HEK293 (cell line): Measurements from ENCODE around the gene STXBP5L.

Source experiments
- CTCF ChIA-PET: fragments of 350-600 bp; formaldehyde crosslinking; extraction: SDS; loops from one replicate; lab custom pipeline; 2021; ENCODE audit warnings: antibody characterized with exemption; lab: Yijun Ruan, JAX
- POLR2A ChIA-PET: fragments of 300-600 bp; formaldehyde crosslinking; extraction: SDS; loops from one replicate; lab custom pipeline; 2020; ENCODE audit warnings: antibody characterized with exemption, inconsistent platforms; lab: Yijun Ruan, JAX
- H3K27ac ChIP-seq: fragments of 200-500 bp; sonication (Bioruptor generic); 2 replicates; pipeline ENCODE4 v1.5.1; 2014; ENCODE audit warnings: low read depth, low read length, control low read depth, inconsistent platforms; ENCODE audit errors: extremely low read depth
- H3K36me3 ChIP-seq, 2 experiments: fragments of 200-500 bp in 1 of 2; sonication (Bioruptor generic) in 1 of 2; 1 replicate in 1 of 2; 2 replicates in 1 of 2; pipeline ENCODE4 v1.5.1; 2014 to 2017; ENCODE audit warnings: inconsistent platforms in 2 of 2, low read length in 2 of 2; ENCODE audit not compliant: control insufficient read depth in 2 of 2, insufficient read depth in 1 of 2
- H3K4me1 ChIP-seq: fragments of 200-500 bp; sonication (Bioruptor generic); 2 replicates; pipeline ENCODE4 v1.5.1; 2014; ENCODE audit warnings: mild to moderate bottlenecking, low read length, inconsistent platforms; ENCODE audit not compliant: control insufficient read depth, insufficient read depth
- H3K4me3 ChIP-seq: 2 replicates; pipeline ENCODE4 v1.5.1; 2011; ENCODE audit warnings: low read depth, mild to moderate bottlenecking, control low read depth, low read length, moderate library complexity
- H3K9me3 ChIP-seq: fragments of 200-500 bp; sonication (Bioruptor generic); 2 replicates; pipeline ENCODE4 v1.5.1; 2014; ENCODE audit warnings: low read depth, low read length, inconsistent platforms; ENCODE audit not compliant: control insufficient read depth, insufficient read depth
- GLIS1 ChIP-seq: fragments of 450-650 bp; formaldehyde crosslinking; IDR thresholded peaks from 2 replicates; pipeline ENCODE4 v1.5.1; 2016; ENCODE audit warnings: missing biosample characterization, missing genetic modification characterization
- HOXC10 ChIP-seq: sonication (generic); formaldehyde crosslinking; IDR thresholded peaks from 2 replicates; pipeline ENCODE4 v1.8.1; 2023; ENCODE audit warnings: mild to moderate bottlenecking, missing genetic modification reagents
- KLF8 ChIP-seq: fragments of 450-650 bp; formaldehyde crosslinking; IDR thresholded peaks from 2 replicates; pipeline ENCODE4 v1.5.1; 2016; ENCODE audit warnings: missing biosample characterization, missing genetic modification characterization
- SCRT1 ChIP-seq: fragments of 450-650 bp; formaldehyde crosslinking; IDR thresholded peaks from 2 replicates; pipeline ENCODE4 v1.5.1; 2016; ENCODE audit warnings: missing biosample characterization, missing genetic modification characterization, borderline replicate concordance
- ZBTB21 ChIP-seq: fragments of 450-650 bp; formaldehyde crosslinking; IDR thresholded peaks from 2 replicates; pipeline ENCODE4 v1.5.1; 2017; ENCODE audit warnings: missing biosample characterization, missing genetic modification characterization
- ZFHX2 ChIP-seq: fragments of 450-650 bp; formaldehyde crosslinking; conservative IDR thresholded peaks from 2 replicates; pipeline ENCODE4 v1.5.1; 2016; ENCODE audit warnings: missing biosample characterization, missing genetic modification characterization
- ZFP37 ChIP-seq: fragments of 450-650 bp; formaldehyde crosslinking; IDR thresholded peaks from 2 replicates; pipeline ENCODE4 v1.5.1; 2016; ENCODE audit warnings: missing biosample characterization, missing genetic modification characterization
- ZNF121 ChIP-seq: fragments of 450-650 bp; formaldehyde crosslinking; IDR thresholded peaks from 2 replicates; pipeline ENCODE4 v1.5.1; 2016; ENCODE audit warnings: missing biosample characterization, missing genetic modification characterization
- ZNF211 ChIP-seq: fragments of 450-650 bp; formaldehyde crosslinking; IDR thresholded peaks from 2 replicates; pipeline ENCODE4 v1.5.1; 2016; ENCODE audit warnings: low read depth, missing biosample characterization, missing genetic modification characterization
- ZNF221 ChIP-seq: fragments of 450-650 bp; formaldehyde crosslinking; IDR thresholded peaks from 2 replicates; pipeline ENCODE4 v1.5.1; 2017; ENCODE audit warnings: missing biosample characterization, missing genetic modification characterization, borderline replicate concordance
- ZNF37A ChIP-seq: fragments of 450-650 bp; IDR thresholded peaks from 2 replicates; pipeline ENCODE4 v1.5.1; 2018; ENCODE audit warnings: missing biosample characterization, missing genetic modification characterization
- ZNF391 ChIP-seq: fragments of 450-650 bp; formaldehyde crosslinking; IDR thresholded peaks from 2 replicates; pipeline ENCODE4 v1.5.1; 2016; ENCODE audit warnings: low read depth, missing biosample characterization, missing genetic modification characterization, borderline replicate concordance
- ZNF404 ChIP-seq: fragments of 450-650 bp; formaldehyde crosslinking; IDR thresholded peaks from 2 replicates; pipeline ENCODE4 v1.5.1; 2017; ENCODE audit warnings: missing biosample characterization, missing genetic modification characterization
- ZNF473 ChIP-seq: fragments of 450-650 bp; formaldehyde crosslinking; IDR thresholded peaks from 2 replicates; pipeline ENCODE4 v1.5.1; 2017; ENCODE audit warnings: missing biosample characterization, missing genetic modification characterization
- ZNF510 ChIP-seq: fragments of 450-650 bp; formaldehyde crosslinking; IDR thresholded peaks from 2 replicates; pipeline ENCODE4 v1.5.1; 2018; ENCODE audit warnings: mild to moderate bottlenecking, missing genetic modification characterization, missing biosample characterization; ENCODE audit not compliant: insufficient replicate concordance
- ZNF529 ChIP-seq: fragments of 450-650 bp; formaldehyde crosslinking; IDR thresholded peaks from 2 replicates; pipeline ENCODE4 v1.5.1; 2017; ENCODE audit warnings: missing genetic modification characterization, missing biosample characterization; ENCODE audit not compliant: insufficient replicate concordance
- ZNF600 ChIP-seq: fragments of 450-650 bp; formaldehyde crosslinking; IDR thresholded peaks from 2 replicates; pipeline ENCODE4 v1.5.1; 2016; ENCODE audit warnings: missing biosample characterization, missing genetic modification characterization
- ZNF677 ChIP-seq: fragments of 450-650 bp; IDR thresholded peaks from 2 replicates; pipeline ENCODE4 v1.5.0; 2018; ENCODE audit warnings: missing biosample characterization, mild to moderate bottlenecking, missing genetic modification characterization, moderate library complexity
- ZNF701 ChIP-seq: fragments of 450-650 bp; formaldehyde crosslinking; IDR thresholded peaks from 2 replicates; pipeline ENCODE4 v1.5.1; 2016; ENCODE audit warnings: missing biosample characterization, missing genetic modification characterization
- ZNF768 ChIP-seq: fragments of 450-650 bp; formaldehyde crosslinking; IDR thresholded peaks from 2 replicates; pipeline ENCODE4 v1.5.1; 2018; ENCODE audit warnings: missing biosample characterization, mild to moderate bottlenecking, missing genetic modification characterization
- ZSCAN23 ChIP-seq: fragments of 450-650 bp; formaldehyde crosslinking; IDR thresholded peaks from 2 replicates; pipeline ENCODE4 v1.5.1; 2016; ENCODE audit warnings: missing biosample characterization, missing genetic modification characterization
- ZXDB ChIP-seq: fragments of 450-650 bp; formaldehyde crosslinking; IDR thresholded peaks from 2 replicates; pipeline ENCODE4 v1.5.1; 2016; ENCODE audit warnings: missing biosample characterization, missing genetic modification characterization
- TF ChIP-seq, protein P1 (sequence below): fragments of 450-650 bp; formaldehyde crosslinking; IDR thresholded peaks from 2 replicates; pipeline ENCODE4 v1.5.1; 2016; ENCODE audit warnings: missing biosample characterization, missing genetic modification characterization
- TF ChIP-seq, protein P2 (sequence below): fragments of 450-650 bp; formaldehyde crosslinking; IDR thresholded peaks from 2 replicates; pipeline ENCODE4 v1.5.1; 2016; ENCODE audit warnings: missing biosample characterization, missing genetic modification characterization
- TF ChIP-seq, protein P3 (sequence below): fragments of 450-650 bp; formaldehyde crosslinking; IDR thresholded peaks from 2 replicates; pipeline ENCODE4 v1.5.1; 2016; ENCODE audit warnings: missing biosample characterization, missing genetic modification characterization

STXBP5L gene

DNA sequence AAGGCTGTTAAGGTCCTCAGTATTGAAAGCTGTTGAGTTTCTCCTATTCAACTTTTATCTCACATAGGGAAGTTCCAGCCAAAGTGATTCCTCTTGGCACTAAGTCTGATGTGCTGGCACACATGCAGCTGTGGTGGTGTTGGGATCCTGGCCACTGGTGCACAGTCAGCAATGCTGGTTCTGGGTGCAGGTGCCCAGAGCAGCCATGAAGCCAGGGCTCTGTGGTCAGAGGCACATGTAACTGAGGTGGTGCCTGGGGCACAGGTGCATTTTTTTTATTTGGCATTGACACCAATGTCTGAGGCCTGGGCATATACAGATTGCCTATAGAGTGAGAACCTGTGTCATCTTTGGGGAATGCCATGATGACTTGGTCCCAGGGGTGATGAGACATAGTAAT, 366.4 kb downstream of the STXBP5L start:
- no peaks in the 10 kb centered on the region for H3K9me3 ChIP-seq
- no peak overlapping the region for H3K27ac ChIP-seq
- no peaks in the 10 kb centered on the region for H3K4me1 ChIP-seq
- no peak overlapping the region for H3K4me3 ChIP-seq
- H3K36me3 ChIP-seq = no peaks in the 10 kb centered on the region
- POLR2A ChIA-PET = no interaction called here
- TF ChIP-seq ZNF221 (no peak), ZXDB (no peak), ZNF600 (tag by site-specific recombination) (no peak), KLF8 (tag by site-specific recombination) (no peak), ZNF510 (no peak), SCRT1 (tag by site-specific recombination) (no peak), ZBTB21 (tag by site-specific recombination) (no peak), ZNF677 (tag by site-specific recombination) (no peak), ZNF473 (tag by site-specific recombination) (no peak), ZNF37A (tag by site-specific recombination) (no peak), ZNF768 (tag by site-specific recombination) (no peak), ZSCAN23 (tag by site-specific recombination) (no peak), ZNF121 (no peak), ZFHX2 (tag by site-specific recombination) (no peak), ZNF404 (tag by site-specific recombination) (no peak), ZNF701 (tag by site-specific recombination) (no peak), ZFP37 (tag by site-specific recombination) (no peak)
- TF ChIP-seq, protein P1, sequence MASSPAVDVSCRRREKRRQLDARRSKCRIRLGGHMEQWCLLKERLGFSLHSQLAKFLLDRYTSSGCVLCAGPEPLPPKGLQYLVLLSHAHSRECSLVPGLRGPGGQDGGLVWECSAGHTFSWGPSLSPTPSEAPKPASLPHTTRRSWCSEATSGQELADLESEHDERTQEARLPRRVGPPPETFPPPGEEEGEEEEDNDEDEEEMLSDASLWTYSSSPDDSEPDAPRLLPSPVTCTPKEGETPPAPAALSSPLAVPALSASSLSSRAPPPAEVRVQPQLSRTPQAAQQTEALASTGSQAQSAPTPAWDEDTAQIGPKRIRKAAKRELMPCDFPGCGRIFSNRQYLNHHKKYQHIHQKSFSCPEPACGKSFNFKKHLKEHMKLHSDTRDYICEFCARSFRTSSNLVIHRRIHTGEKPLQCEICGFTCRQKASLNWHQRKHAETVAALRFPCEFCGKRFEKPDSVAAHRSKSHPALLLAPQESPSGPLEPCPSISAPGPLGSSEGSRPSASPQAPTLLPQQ (tag by site-specific recombination) = no peak
- TF ChIP-seq, protein P2, sequence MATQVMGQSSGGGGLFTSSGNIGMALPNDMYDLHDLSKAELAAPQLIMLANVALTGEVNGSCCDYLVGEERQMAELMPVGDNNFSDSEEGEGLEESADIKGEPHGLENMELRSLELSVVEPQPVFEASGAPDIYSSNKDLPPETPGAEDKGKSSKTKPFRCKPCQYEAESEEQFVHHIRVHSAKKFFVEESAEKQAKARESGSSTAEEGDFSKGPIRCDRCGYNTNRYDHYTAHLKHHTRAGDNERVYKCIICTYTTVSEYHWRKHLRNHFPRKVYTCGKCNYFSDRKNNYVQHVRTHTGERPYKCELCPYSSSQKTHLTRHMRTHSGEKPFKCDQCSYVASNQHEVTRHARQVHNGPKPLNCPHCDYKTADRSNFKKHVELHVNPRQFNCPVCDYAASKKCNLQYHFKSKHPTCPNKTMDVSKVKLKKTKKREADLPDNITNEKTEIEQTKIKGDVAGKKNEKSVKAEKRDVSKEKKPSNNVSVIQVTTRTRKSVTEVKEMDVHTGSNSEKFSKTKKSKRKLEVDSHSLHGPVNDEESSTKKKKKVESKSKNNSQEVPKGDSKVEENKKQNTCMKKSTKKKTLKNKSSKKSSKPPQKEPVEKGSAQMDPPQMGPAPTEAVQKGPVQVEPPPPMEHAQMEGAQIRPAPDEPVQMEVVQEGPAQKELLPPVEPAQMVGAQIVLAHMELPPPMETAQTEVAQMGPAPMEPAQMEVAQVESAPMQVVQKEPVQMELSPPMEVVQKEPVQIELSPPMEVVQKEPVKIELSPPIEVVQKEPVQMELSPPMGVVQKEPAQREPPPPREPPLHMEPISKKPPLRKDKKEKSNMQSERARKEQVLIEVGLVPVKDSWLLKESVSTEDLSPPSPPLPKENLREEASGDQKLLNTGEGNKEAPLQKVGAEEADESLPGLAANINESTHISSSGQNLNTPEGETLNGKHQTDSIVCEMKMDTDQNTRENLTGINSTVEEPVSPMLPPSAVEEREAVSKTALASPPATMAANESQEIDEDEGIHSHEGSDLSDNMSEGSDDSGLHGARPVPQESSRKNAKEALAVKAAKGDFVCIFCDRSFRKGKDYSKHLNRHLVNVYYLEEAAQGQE (tag by site-specific recombination) = no peak
- TF ChIP-seq, all 188 proteins: peak for 0
- CTCF ChIA-PET = no interaction called here

DNA sequence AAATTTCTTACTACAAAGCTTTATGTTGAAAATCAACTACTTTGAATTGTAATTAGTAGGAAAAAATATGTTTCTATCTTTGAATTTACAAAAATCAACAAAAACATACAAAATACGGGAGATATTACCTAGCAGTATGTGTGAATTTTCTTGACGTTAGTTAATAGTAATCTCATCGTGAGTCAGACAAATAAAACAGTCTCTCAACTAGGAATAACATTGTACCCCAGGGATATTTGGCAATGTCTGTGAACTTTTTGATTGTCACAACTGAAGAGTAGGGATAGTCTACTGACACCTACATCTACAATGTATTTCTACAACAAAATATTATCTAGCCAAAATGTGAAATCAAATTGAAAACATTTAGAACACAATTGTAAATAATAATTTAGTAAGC, 387.4 kb downstream of the STXBP5L start:
- POLR2A ChIA-PET = no interaction called here
- CTCF ChIA-PET = no interaction called here
- TF ChIP-seq ZNF211 (tag by site-specific recombination) (no peak), ZNF391 (tag by site-specific recombination) (no peak), ZNF529 (no peak), HOXC10 (CRISPR knock-in tag) (no peak), GLIS1 (tag by site-specific recombination) (no peak)
- TF ChIP-seq, protein P3, sequence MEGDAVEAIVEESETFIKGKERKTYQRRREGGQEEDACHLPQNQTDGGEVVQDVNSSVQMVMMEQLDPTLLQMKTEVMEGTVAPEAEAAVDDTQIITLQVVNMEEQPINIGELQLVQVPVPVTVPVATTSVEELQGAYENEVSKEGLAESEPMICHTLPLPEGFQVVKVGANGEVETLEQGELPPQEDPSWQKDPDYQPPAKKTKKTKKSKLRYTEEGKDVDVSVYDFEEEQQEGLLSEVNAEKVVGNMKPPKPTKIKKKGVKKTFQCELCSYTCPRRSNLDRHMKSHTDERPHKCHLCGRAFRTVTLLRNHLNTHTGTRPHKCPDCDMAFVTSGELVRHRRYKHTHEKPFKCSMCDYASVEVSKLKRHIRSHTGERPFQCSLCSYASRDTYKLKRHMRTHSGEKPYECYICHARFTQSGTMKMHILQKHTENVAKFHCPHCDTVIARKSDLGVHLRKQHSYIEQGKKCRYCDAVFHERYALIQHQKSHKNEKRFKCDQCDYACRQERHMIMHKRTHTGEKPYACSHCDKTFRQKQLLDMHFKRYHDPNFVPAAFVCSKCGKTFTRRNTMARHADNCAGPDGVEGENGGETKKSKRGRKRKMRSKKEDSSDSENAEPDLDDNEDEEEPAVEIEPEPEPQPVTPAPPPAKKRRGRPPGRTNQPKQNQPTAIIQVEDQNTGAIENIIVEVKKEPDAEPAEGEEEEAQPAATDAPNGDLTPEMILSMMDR (tag by site-specific recombination) = no peak
- Histone ChIP-seq H3K36me3 (no peaks in the 10 kb centered on the region), H3K9me3 (no peaks in the 10 kb centered on the region), H3K4me1 (no peaks in the 10 kb centered on the region), H3K4me3 (no peak overlapping the region), H3K27ac (no peak overlapping the region)
